HepG2 (cell line): Measurements from ENCODE around the gene NOA1. TPM values are rescaled to one million over a fixed set of nuclear protein-coding genes. Genes with fewer than 3 reads are reported as not detected.

ENCODE experiments used
- FOXC1 ChIP-seq: sonication (generic); formaldehyde crosslinking; IDR thresholded peaks from 2 replicates; pipeline ENCODE4 v1.8.0; 2022; ENCODE audit warnings: mild to moderate bottlenecking, missing genetic modification reagents, borderline replicate concordance
- HINFP ChIP-seq: sonication (generic); formaldehyde crosslinking; IDR thresholded peaks from 2 replicates; pipeline ENCODE4 v1.4.0; 2020; ENCODE audit warnings: low read depth, mild to moderate bottlenecking, missing genetic modification reagents
- HNRNPLL ChIP-seq: fragments of 200-400 bp; formaldehyde crosslinking; IDR thresholded peaks from 2 replicates; pipeline ENCODE4 v1.6.1; 2017; ENCODE audit warnings: mild to moderate bottlenecking, low read depth, low read length; ENCODE audit not compliant: poor library complexity, severe bottlenecking
- MAF1 ChIP-seq: sonication (generic); formaldehyde crosslinking; IDR thresholded peaks from 2 replicates; pipeline ENCODE4 v1.5.0; 2020; ENCODE audit warnings: missing genetic modification reagents, borderline replicate concordance
- MEF2D ChIP-seq: sonication (generic); formaldehyde crosslinking; IDR thresholded peaks from 2 replicates; pipeline ENCODE4 v1.5.1; 2020; ENCODE audit warnings: mild to moderate bottlenecking, missing genetic modification reagents
- NAIF1 ChIP-seq: sonication (generic); formaldehyde crosslinking; IDR thresholded peaks from 2 replicates; pipeline ENCODE4 v1.5.0; 2020; ENCODE audit warnings: mild to moderate bottlenecking, missing genetic modification reagents, borderline replicate concordance
- PRDM4 ChIP-seq: sonication (generic); formaldehyde crosslinking; IDR thresholded peaks from 2 replicates; pipeline ENCODE4 v1.9.0; 2021; ENCODE audit warnings: missing genetic modification reagents, borderline replicate concordance
- SAFB2 ChIP-seq: sonication (generic); formaldehyde crosslinking; IDR thresholded peaks from 2 replicates; pipeline ENCODE4 v1.5.1; 2020; ENCODE audit warnings: missing genetic modification reagents, low read depth, mild to moderate bottlenecking, borderline replicate concordance
- THAP8 ChIP-seq: sonication (generic); formaldehyde crosslinking; IDR thresholded peaks from 2 replicates; pipeline ENCODE4 v1.5.1; 2020; ENCODE audit warnings: missing genetic modification reagents, mild to moderate bottlenecking, borderline replicate concordance
- TP53 ChIP-seq: sonication (generic); formaldehyde crosslinking; conservative IDR thresholded peaks from 2 replicates; pipeline ENCODE4 v1.4.0; 2020; ENCODE audit warnings: missing genetic modification reagents
- ZBTB34 ChIP-seq: sonication (generic); formaldehyde crosslinking; IDR thresholded peaks from 2 replicates; pipeline ENCODE4 v1.8.0; 2022; ENCODE audit warnings: mild to moderate bottlenecking, missing genetic modification reagents
- ZBTB42 ChIP-seq: sonication (generic); formaldehyde crosslinking; IDR thresholded peaks from 2 replicates; pipeline ENCODE4 v1.5.0; 2020; ENCODE audit warnings: mild to moderate bottlenecking, missing genetic modification reagents
- ZFP90 ChIP-seq: sonication (generic); formaldehyde crosslinking; IDR thresholded peaks from 2 replicates; pipeline ENCODE4 v1.8.0; 2022; ENCODE audit warnings: missing genetic modification reagents, mild to moderate bottlenecking, inconsistent platforms, borderline replicate concordance
- ZIK1 ChIP-seq: sonication (generic); formaldehyde crosslinking; IDR thresholded peaks from 2 replicates; pipeline ENCODE4 v1.5.0; 2020; ENCODE audit warnings: mild to moderate bottlenecking, low read depth, missing genetic modification reagents, borderline replicate concordance
- ZMYM2 ChIP-seq: sonication (generic); formaldehyde crosslinking; IDR thresholded peaks from 2 replicates; pipeline ENCODE4 v1.8.0; 2022; ENCODE audit warnings: mild to moderate bottlenecking, missing genetic modification reagents
- ZNF225 ChIP-seq: sonication (generic); formaldehyde crosslinking; IDR thresholded peaks from 2 replicates; pipeline ENCODE4 v1.4.0; 2020; ENCODE audit warnings: mild to moderate bottlenecking, missing genetic modification reagents
- ZNF382 ChIP-seq: sonication (generic); formaldehyde crosslinking; IDR thresholded peaks from 2 replicates; pipeline ENCODE4 v1.5.0; 2020; ENCODE audit warnings: missing genetic modification reagents, mild to moderate bottlenecking, borderline replicate concordance
- ZNF446 ChIP-seq: sonication (generic); formaldehyde crosslinking; IDR thresholded peaks from 2 replicates; pipeline ENCODE4 v1.5.0; 2020; ENCODE audit warnings: mild to moderate bottlenecking, missing genetic modification reagents
- ZNF563 ChIP-seq: sonication (generic); formaldehyde crosslinking; IDR thresholded peaks from 2 replicates; pipeline ENCODE4 v1.8.0; 2022; ENCODE audit warnings: mild to moderate bottlenecking, moderate library complexity, missing genetic modification reagents
- ZNF777 ChIP-seq: sonication (generic); formaldehyde crosslinking; IDR thresholded peaks from 2 replicates; pipeline ENCODE4 v1.4.0; 2020; ENCODE audit warnings: missing genetic modification reagents
- ZSCAN25 ChIP-seq: sonication (generic); formaldehyde crosslinking; IDR thresholded peaks from 2 replicates; pipeline ENCODE4 v1.8.0; 2022; ENCODE audit warnings: mild to moderate bottlenecking, missing genetic modification reagents
- polyA plus RNA-seq, 8 experiments: library from polyadenylated mRNA; depleted of rRNA in 3 of 8; stranded (reverse) in 7 of 8; unstranded in 1 of 8; fragments of >200 nt; fragmentation: Illumina TruSeq in 4 of 8; extraction: Trizol in 4 of 8; gene quantifications; 2 replicates each; pipeline versions ENCODE4 v1.2.1 to v1.2.3, GENCODE V29; 2011 to 2016; ENCODE audit warnings: low read depth in 4 of 8, missing spikeins in 1 of 8, mixed read lengths in 1 of 8; ENCODE audit not compliant: insufficient read depth in 1 of 8
- total RNA-seq, 5 experiments: library from RNA; depleted of rRNA; stranded (reverse); fragments of >200 nt; fragmentation: Illumina TruSeq; extraction: Trizol; gene quantifications; 2 replicates each; pipeline ENCODE4 v1.2.3, GENCODE V29; 2016; ENCODE audit warnings: low read depth in 1 of 5
- TF ChIP-seq, protein P1 (sequence below): sonication (generic); formaldehyde crosslinking; IDR thresholded peaks from 2 replicates; pipeline ENCODE4 v1.8.0; 2023; ENCODE audit warnings: mild to moderate bottlenecking, missing genetic modification reagents

NOA1 gene
- total and polyA plus RNA-seq, 2 of the 13 experiments (the other 11 are each of a cell fraction or from before 2014, with no cell fraction given) = 17.3 to 19.0 TPM

- TF ChIP-seq THAP8 (CRISPR knock-in tag) = 0 out of 2 replicates have a peak, but pooled peaks have one; percentile 3
- TF ChIP-seq SAFB2 (CRISPR knock-in tag) = 0 out of 2 replicates have a peak, but pooled peaks have one; percentile 45
- no peak for TF ChIP-seq ZSCAN25 (CRISPR knock-in tag)
- TF ChIP-seq ZBTB42 (CRISPR knock-in tag) = peak; percentile 13; the same call in 1 of the 2 replicates
- TF ChIP-seq HNRNPLL = peak; percentile 97
- no peak for TF ChIP-seq PRDM4 (CRISPR knock-in tag)
- 0 out of 2 replicates have a peak, but pooled peaks have one; percentile 28 for TF ChIP-seq MAF1 (CRISPR knock-in tag)
- 0 out of 2 replicates have a peak, but pooled peaks have one; percentile 5 for TF ChIP-seq FOXC1 (CRISPR knock-in tag)
- TF ChIP-seq ZNF563 = 0 out of 2 replicates have a peak, but pooled peaks have one; percentile 7
- TF ChIP-seq ZNF446 = 0 out of 2 replicates have a peak, but pooled peaks have one; percentile 1
- TF ChIP-seq ZIK1 (CRISPR knock-in tag) = 0 out of 2 replicates have a peak, but pooled peaks have one; percentile 31
- peak; percentile 37; the same call in 1 of the 2 replicates for TF ChIP-seq ZMYM2 (CRISPR knock-in tag)
- TF ChIP-seq NAIF1 = peak; percentile 54; the same call in 1 of the 2 replicates
- no peak for TF ChIP-seq ZNF382 (CRISPR knock-in tag)
- TF ChIP-seq ZFP90 (CRISPR knock-in tag) = 0 out of 2 replicates have a peak, but pooled peaks have one; percentile 19
- TF ChIP-seq, protein P1, sequence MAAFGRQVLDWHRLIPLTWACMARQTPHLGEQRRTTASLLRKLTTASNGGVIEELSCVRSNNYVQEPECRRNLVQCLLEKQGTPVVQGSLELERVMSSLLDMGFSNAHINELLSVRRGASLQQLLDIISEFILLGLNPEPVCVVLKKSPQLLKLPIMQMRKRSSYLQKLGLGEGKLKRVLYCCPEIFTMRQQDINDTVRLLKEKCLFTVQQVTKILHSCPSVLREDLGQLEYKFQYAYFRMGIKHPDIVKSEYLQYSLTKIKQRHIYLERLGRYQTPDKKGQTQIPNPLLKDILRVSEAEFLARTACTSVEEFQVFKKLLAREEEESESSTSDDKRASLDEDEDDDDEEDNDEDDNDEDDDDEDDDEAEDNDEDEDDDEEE (CRISPR knock-in tag) = no peak
- 0 out of 2 replicates have a peak, but pooled peaks have one; percentile 45 for TF ChIP-seq HINFP (CRISPR knock-in tag)
- TF ChIP-seq TP53 (CRISPR knock-in tag) = no peak
- 0 out of 2 replicates have a peak, but pooled peaks have one; percentile 32 for TF ChIP-seq ZNF225 (CRISPR knock-in tag)
- peak; percentile 39; the same call in 1 of the 2 replicates for TF ChIP-seq MEF2D (CRISPR knock-in tag)
- TF ChIP-seq ZBTB34 = 0 out of 2 replicates have a peak, but pooled peaks have one; percentile 15
- TF ChIP-seq ZNF777 = peak; percentile 83
Measured at GRCh38 chr4:56976283-56976836, 1.0 kb downstream of the NOA1 start (continued).
